ENCODE data around the gene ZNF292. TPM values are rescaled to one million over a fixed set of nuclear protein-coding genes. Genes with fewer than 3 reads are reported as not detected.
A peak's percentile ranks its signal among the peaks of the same experiment; 100 is the strongest.

ZNF292 gene
- total RNA-seq, 2 donors from 2014 or later: 28.0 to 30.3 TPM

DNA sequence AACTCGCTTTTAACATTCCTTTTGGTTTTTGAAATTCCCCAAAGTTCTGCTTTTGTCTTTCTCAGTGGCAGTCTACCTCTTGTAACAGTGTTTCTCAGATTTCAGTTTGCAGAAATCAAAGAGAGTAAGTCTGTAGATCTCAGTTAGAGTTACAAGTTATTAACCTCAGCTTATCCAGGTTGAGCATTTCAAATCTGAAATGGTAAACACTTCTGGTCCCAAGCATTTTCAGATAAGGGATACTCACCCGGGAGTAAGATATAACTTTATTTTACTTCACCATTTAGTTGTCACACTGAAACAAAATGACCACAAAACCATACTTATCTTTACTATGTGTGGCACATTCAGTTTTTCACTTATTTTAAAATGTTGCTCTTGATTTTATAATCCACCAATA is 9.8 kb downstream of the ZNF292 start:
- TF ChIP-seq POLR2A (IDR thresholded peaks at IDR 0.05) (no peak), CTCF (IDR thresholded peaks at IDR 0.05) (no peak)
- no peak for ATAC-seq
- intact Hi-C loops (cut with DNase I): no loop called here
- Histone ChIP-seq H3K27ac (no peak overlapping the region), H3K27me3 (no peaks in the 10 kb centered on the region), H3K4me3 (no peak overlapping the region), H3K36me3 (replicated peaks in 1 of 2; ENCODE audit: insufficient read depth in 1 of 2, low read depth in 2 of 2) (no peaks in the 10 kb centered on the region), H3K9me3 (no peaks in the 10 kb centered on the region), H3K4me1 (peaks cover 40% of the 10 kb centered on the region)
- no peak for DNase-seq
- 46 to 49% methylated on average over 2 of the region's 2 CpGs for WGBS, 2 donors

- ATAC-seq: no peak
- WGBS, 2 donors: 66 to 67% methylated on average over 2 of the region's 2 CpGs
- Histone ChIP-seq H3K4me3 (no peak overlapping the region), H3K4me1 (peaks cover 29% of the 10 kb centered on the region), H3K9me3 (no peaks in the 10 kb centered on the region), H3K36me3 (replicated peaks in 1 of 2; ENCODE audit: insufficient read depth in 1 of 2, low read depth in 2 of 2) (no peaks in the 10 kb centered on the region), H3K27ac (no peak overlapping the region), H3K27me3 (no peaks in the 10 kb centered on the region)
- DNase-seq: no peak
- intact Hi-C loops (cut with DNase I): no loop called here
- TF ChIP-seq POLR2A (IDR thresholded peaks at IDR 0.05) (no peak), CTCF (IDR thresholded peaks at IDR 0.05) (no peak)
Measured at GRCh38 chr6:87171938-87172633, 16.7 kb downstream of the ZNF292 start.

DNA sequence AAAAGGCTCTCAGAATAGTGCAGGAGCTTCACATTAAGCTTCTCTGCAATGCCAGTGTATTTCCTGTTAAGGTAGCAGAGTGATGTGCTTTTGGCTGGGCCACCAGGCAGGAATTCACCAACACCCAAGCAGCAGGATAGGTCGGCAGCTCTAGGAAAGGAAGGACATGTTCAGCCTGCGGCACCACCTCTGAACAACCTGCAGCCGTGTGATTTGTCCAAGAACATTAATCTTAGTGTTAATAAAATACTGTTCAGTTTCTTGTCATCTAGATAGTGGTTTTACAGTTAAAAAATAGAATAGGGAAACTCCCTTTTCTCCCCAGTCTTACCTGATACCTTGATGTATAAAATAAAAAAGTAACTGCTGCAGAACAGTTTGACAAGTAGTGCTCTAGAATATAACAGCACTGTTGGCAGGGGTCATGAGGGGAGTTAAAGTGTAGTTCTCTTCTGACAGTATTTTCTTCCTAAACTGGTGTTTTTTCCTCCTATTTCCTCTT is 18.8 kb downstream of the ZNF292 start:
- intact Hi-C loops (cut with DNase I): no loop called here
- 31 to 44% methylated on average over 3 of the region's 3 CpGs for WGBS, 2 donors
- Histone ChIP-seq H3K4me3 (no peak overlapping the region), H3K27me3 (no peaks in the 10 kb centered on the region), H3K9me3 (no peaks in the 10 kb centered on the region), H3K27ac (no peak overlapping the region), H3K36me3 (replicated peaks in 1 of 2; ENCODE audit: insufficient read depth in 1 of 2, low read depth in 2 of 2) (no peaks in the 10 kb centered on the region), H3K4me1 (peaks cover 29% of the 10 kb centered on the region)
- no peak for ATAC-seq
- TF ChIP-seq POLR2A (IDR thresholded peaks at IDR 0.05) (no peak), CTCF (IDR thresholded peaks at IDR 0.05) (no peak)
- DNase-seq: peak in 2 of 4 donors; percentile 16 to 24

DNA sequence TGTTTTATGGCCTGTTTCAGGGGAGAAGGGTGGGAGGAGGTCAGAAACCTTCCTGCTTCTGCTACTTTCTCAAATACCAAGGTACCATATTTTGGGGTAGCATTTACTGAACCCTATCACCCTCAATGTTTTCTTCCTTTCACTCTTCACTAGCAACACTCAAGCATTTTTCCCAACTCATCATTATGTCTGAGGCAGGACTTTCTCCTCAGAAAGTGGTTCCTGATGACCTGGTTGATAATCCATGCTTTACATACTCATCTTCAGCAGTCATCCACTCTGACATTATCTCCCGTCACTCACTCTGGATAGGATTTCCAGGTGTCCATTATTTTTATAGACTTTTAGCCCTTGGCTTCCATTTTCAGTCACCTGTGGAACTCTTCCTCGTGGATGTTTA is 21.1 kb downstream of the ZNF292 start:
- peaks cover 18% of the 10 kb centered on the region for H3K4me1 ChIP-seq
- TF ChIP-seq CTCF (IDR thresholded peaks at IDR 0.05) (no peak), POLR2A (IDR thresholded peaks at IDR 0.05) (no peak)
- ATAC-seq (no peak), DNase-seq (no peak)
- H3K27ac ChIP-seq: no peak overlapping the region
- no peaks in the 10 kb centered on the region for H3K27me3 ChIP-seq
- H3K4me3 ChIP-seq: no peak overlapping the region
- no peaks in the 10 kb centered on the region for H3K36me3 ChIP-seq (replicated peaks in 1 of 2; ENCODE audit: insufficient read depth in 1 of 2, low read depth in 2 of 2)
- intact Hi-C loops (cut with DNase I): no loop called here
- H3K9me3 ChIP-seq: no peaks in the 10 kb centered on the region
- 100% methylated on average over 2 of the region's 2 CpGs for WGBS, 2 donors
